ENCODE measurements around the gene ZNF439. TPM values are rescaled to one million over a fixed set of nuclear protein-coding genes. Genes with fewer than 3 reads are reported as not detected.
"Not testable (repeated sequence)": the region's sequence is repeated elsewhere in the genome, so short reads cannot be mapped to it uniquely, and the experiment has no call there.

Gene ZNF439
- polyA plus RNA-seq, 4 donors, result 10.8 to 27.4 (median 21.4) TPM

GRCh38 chr19:11867766-11868165, 19.2 kb downstream of the ZNF439 start:
- DNase-seq (ENCODE audit: low read depth in 4 of 4, low spot score in 3 of 4), result not testable (repeated sequence)

DNA sequence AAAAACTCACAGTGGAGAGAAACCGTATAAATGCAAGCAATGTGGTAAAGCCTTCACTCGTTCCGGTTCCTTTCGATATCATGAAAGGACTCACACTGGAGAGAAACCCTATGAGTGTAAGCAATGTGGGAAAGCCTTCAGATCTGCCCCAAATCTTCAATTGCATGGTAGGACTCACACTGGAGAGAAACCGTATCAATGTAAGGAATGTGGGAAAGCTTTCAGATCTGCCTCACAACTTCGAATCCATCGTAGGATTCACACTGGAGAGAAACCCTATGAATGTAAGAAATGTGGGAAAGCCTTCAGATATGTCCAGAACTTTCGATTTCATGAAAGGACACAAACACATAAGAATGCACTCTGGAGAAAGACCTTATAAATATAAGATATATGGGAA, 19.7 kb downstream of the ZNF439 start:
- no peak for DNase-seq (ENCODE audit: low read depth in 4 of 4, low spot score in 3 of 4)

- no peak for DNase-seq (ENCODE audit: low read depth in 4 of 4, low spot score in 3 of 4)
Observed at GRCh38 chr19:11872624-11873023, 24.1 kb downstream of the ZNF439 start.

DNA sequence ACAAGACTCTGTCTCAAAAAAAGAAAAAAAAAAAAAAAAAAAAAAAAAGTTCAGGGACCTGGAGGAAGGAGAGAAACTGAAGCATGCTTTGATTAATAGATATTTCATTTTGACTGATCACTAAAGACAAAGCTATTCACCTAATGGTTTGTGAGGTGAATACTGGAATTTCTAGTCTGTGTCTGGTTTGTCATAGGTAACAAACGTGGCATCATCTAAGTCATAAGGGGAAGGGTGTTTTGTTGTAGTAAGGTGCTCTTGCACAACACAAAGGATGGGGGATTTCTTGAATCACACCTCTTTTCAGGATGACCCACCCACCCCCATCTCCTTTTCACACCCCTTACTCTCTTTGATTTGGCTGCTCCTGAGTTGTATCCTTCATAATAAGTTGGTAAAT, 25.2 kb downstream of the ZNF439 start:
- DNase-seq (ENCODE audit: low read depth in 4 of 4, low spot score in 3 of 4), result no peak

DNA sequence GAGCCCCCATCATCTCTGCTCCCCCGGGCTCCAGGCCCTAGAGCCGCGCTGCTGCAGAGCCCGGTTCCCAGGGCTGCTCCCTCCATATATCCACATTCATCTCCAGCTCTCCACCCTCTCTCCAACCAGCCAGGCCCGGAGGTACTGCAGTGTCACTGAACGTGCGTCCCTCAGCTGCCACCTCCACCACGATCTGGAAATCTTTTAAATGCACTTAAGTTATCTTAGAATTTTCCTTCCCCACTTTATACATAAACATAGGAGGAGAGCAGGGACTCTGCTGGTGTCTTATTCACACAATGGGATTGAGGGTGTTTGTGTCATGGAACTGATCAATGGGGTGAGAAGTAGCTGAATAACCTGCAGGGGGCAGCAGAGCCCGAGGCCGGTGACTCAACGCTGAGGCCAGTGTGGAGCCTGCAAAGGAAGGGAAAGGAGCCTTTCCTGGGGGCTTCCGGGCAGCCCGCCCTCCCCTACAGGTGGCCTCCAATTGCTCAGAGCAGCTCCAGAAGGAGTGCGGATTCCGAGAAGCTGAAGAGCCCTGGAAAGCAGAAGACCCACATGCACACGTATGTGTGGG, 31.3 kb downstream of the ZNF439 start:
- not testable (repeated sequence) for DNase-seq (ENCODE audit: low read depth in 4 of 4, low spot score in 3 of 4)

GRCh38 chr19:11880598-11880997, 32.1 kb downstream of the ZNF439 start:
- DNase-seq (ENCODE audit: low read depth in 4 of 4, low spot score in 3 of 4), result no peak

DNA sequence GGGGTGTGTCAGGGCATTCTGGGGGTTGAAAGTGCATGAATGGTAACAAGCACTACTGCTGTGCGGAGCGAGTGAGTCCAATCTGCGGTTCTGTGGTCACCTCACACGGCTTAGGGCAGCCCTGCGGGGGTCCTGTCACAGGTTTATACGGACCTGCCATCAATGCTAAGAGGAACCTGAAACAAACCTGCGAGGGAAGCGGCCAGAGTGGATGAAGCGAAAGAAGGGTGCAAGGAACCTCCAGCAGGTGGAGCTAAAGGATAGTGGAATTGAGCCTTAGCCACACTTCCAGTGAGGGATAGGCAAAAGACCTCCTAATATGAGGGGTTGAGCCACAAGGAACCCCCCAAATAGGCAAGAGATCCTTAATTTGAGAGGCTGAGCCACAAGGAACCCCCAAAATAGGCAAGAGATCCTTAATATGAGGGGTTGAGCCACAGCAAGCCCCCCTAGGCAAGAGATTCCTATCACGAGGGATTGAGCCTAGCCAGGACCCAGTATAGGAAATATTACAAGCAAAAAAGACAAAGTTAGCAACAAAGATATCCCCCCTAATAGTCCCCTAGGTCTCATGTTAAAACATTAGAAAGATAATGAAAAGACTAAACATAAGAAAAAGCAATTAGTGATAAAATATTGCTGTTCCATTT, 32.8 kb downstream of the ZNF439 start:
- peak; percentile 37 to 48 (median 42) for DNase-seq (ENCODE audit: low read depth in 4 of 4, low spot score in 3 of 4)

GRCh38 chr19:11882606-11883005, 34.1 kb downstream of the ZNF439 start:
- no peak for DNase-seq (ENCODE audit: low read depth in 4 of 4, low spot score in 3 of 4)

DNA sequence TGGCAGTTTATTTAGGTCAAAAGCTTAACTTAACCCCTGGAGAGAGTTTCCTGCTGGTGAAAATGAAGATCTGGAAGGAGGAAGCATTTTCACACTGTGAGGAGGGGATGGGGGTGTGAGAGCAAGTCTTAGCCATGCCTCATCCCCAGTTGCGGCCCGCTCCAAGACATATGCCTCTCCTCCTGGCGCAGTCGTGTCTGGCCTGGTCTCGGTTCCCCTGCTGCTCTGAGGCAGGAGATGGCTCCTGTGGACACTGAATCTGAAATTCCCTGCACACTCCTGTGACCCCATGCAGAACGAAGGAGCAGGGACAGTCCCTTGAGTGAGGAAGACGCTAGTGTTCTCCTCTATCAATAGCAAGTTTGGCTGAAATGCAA, 38.7 kb downstream of the ZNF439 start:
- DNase-seq (ENCODE audit: low read depth in 4 of 4, low spot score in 3 of 4), result peak in 1 of 4 donors; percentile 1

DNA sequence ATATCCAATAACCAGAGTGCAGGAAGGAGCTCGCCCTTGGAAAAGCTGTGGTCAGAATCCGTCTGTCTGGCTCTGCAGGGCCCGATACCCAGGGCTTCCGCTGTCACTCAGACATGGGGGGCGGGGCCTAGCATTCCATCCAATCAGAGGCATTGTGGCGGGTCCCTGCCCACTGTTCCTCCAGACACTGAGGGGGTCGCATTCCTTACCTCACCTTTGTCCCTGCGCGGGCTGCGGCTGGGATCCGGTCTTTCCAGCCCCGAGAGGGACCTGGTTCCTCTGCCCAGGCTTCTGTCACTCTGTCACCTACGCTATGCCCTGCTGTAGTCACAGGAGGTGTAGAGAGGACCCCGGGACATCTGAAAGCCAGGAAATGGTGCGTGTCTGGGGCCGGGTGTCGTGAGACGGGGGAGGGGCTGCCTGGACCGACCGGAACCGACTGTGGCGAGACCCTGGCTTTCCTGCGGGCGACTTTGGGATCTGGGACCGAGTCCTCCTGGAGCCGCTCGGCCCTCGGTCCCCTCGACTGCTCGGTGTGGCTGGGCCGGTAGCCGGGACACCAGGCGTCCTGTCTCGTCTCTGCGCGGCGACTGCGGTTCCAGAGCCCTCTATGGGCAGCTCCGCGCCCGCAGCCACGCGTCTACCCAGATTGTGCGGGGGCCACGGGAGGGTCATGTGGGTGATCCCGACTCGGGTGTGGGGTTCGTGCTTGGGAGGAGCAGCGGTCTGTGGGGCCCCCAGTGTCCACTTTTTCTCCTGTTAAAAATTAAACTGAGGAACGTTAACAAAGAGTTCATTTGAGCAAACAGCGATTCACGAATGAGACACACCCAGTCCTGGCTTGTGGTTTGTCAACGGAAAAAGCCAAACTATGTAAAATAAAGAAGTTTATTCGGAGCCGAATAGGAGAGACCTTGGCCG, 39.3 kb downstream of the ZNF439 start, which contains the start of gene ZNF69:
Gene ZNF69, plus strand, starts transcription at position 172 of the 921 bp plus-strand sequence. Its CDS starts 142 bp downstream, at position 314.
- peak; percentile 79 to 84 (median 80) for DNase-seq (ENCODE audit: low read depth in 4 of 4, low spot score in 3 of 4)

GRCh38 chr19:11889901-11890300, 41.4 kb downstream of the ZNF439 start:
- DNase-seq (ENCODE audit: low read depth in 4 of 4, low spot score in 3 of 4), result not testable (repeated sequence)

- DNase-seq (ENCODE audit: low read depth in 4 of 4, low spot score in 3 of 4), result no peak
Observed at GRCh38 chr19:11890634-11891033, 42.1 kb downstream of the ZNF439 start.

GRCh38 chr19:11894851-11895250, 46.3 kb downstream of the ZNF439 start:
- DNase-seq (ENCODE audit: low read depth in 4 of 4, low spot score in 3 of 4), result no peak

- no peak for DNase-seq (ENCODE audit: low read depth in 4 of 4, low spot score in 3 of 4)
Observed at GRCh38 chr19:11902228-11902627, 53.7 kb downstream of the ZNF439 start.

- no peak for DNase-seq (ENCODE audit: low read depth in 4 of 4, low spot score in 3 of 4)
Observed at GRCh38 chr19:11905928-11906327, 57.4 kb downstream of the ZNF439 start.

GRCh38 chr19:11911937-11912336, 63.4 kb downstream of the ZNF439 start:
- DNase-seq (ENCODE audit: low read depth in 4 of 4, low spot score in 3 of 4), result not testable (repeated sequence)

DNA sequence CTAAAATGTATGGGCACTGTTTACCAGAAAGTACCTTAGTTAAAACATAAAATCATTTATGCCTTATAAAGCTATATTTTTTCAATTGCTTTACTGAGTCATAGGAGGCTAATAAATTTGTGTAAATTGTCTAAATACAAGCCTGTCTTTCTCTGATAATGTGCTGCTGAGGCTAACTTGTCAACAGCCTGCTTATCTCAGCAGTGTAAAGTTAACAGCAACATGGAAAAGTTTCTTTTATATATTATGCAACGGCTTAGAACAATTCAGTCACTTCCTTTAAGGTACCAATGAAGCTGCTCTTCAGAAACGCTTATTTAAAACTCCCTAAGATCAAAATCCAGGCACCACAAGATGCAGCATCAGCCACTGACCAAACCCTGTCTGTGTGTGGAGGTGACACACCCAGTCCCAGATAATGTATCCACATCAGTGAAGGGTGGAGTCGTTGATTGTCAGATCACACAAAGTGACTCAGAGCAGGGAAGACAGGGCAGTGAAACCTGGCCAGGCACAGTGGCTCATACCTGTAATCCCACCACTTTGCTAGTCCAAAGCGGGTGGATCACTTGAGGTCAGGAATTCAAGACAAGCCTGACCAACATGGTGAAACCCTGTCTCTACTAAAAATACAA, 66.0 kb downstream of the ZNF439 start:
- DNase-seq (ENCODE audit: low read depth in 4 of 4, low spot score in 3 of 4), result not testable (repeated sequence)
